Measurements from ENCODE around the gene MLKL. TPM values are rescaled to one million over a fixed set of nuclear protein-coding genes. Genes with fewer than 3 reads are reported as not detected.
"Not testable (repeated sequence)": the region's sequence is repeated elsewhere in the genome, so short reads cannot be mapped to it uniquely, and the experiment has no call there.

Gene MLKL
- total and polyA plus RNA-seq, 3 experiments from 2014 or later = 13.9 to 17.5 (median 16.1) TPM

DNA sequence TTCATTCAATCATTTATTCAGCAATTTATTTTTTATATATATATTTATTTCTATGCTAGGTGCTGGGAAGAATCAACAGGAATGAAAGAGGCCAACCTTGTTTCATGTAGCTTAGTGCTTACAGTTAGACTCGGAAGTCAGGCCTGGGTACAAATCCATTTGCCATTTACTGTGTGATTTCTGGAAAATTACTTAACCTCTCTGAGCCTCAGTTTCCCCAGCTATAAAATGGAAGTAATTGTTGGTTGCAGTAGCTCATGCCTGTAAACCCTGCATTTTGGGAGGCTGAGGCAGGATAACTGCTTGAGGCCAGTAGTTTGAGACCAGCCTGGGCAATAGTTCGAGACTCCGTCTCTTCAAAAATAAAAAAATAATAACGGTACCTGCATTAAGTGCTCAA lies 27.2 kb upstream of the MLKL start:
- Histone ChIP-seq H3K27me3 (ENCODE audit: insufficient read depth, low read length, poor library complexity, severe bottlenecking) (no peaks in the 10 kb centered on the region), H3K9me3 (ENCODE audit: low read length) (no peaks in the 10 kb centered on the region), H3K27ac (ENCODE audit: low read depth, low read length) (no peak overlapping the region), H3K4me1 (ENCODE audit: insufficient read depth, low read length) (no peaks in the 10 kb centered on the region), H3K36me3 (ENCODE audit: insufficient read depth, low read length) (no peaks in the 10 kb centered on the region), H3K4me3 (ENCODE audit: low read length) (no peak overlapping the region)
- H3K4me1 Mint-ChIP-seq = peaks cover 5% of the 10 kb centered on the region in 3 donors
- peaks cover 3 to 17% of the 10 kb centered on the region in 2 donors for H3K27me3 Mint-ChIP-seq
- H3K9me3 Mint-ChIP-seq = peaks cover 0 to 9% (median 8%) of the 10 kb centered on the region in 5 donors
- POLR2A ChIA-PET = no interaction called here
- DNase-seq = no peak
- H3K27ac Mint-ChIP-seq = no peak overlapping the region
- peaks cover 0 to 9% (median 0%) of the 10 kb centered on the region in 3 donors for H3K36me3 Mint-ChIP-seq
- CTCF ChIA-PET = no interaction called here
- no peak overlapping the region for H3K4me3 Mint-ChIP-seq

DNA sequence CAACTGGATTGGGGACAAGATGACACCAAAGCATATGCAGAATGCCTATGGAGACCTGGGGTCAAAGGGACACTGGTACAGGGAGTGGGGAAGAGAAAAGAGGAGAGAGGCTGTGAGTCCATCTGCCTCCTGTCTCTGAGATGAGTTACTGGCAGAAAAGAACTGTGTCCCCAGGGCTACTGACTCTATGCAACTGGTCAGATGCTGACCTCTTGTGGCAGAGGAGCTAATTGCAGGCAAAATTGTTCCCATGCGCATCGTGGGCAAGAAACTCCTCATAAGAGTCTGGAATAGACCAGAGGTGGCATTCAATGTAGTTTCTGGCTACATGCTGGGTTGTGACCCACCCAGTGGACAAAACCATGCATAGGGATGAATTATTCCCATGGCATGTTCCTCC lies 26.1 kb upstream of the MLKL start:
- H3K27me3 ChIP-seq (ENCODE audit: insufficient read depth, low read length, poor library complexity, severe bottlenecking) = no peaks in the 10 kb centered on the region
- no peak for DNase-seq
- H3K36me3 ChIP-seq (ENCODE audit: insufficient read depth, low read length) = no peaks in the 10 kb centered on the region
- no peak overlapping the region for H3K27ac Mint-ChIP-seq
- H3K4me1 ChIP-seq (ENCODE audit: insufficient read depth, low read length) = no peaks in the 10 kb centered on the region
- ChIA-PET CTCF (interaction anchor here (1.0 kb wide), 1 partner anchor 17 kb away, joined by 4 read pairs; no protein-coding TSS in a partner anchor), POLR2A (no interaction called here)
- peaks cover 4 to 19% of the 10 kb centered on the region in 2 donors for H3K27me3 Mint-ChIP-seq
- peaks cover 0 to 9% (median 0%) of the 10 kb centered on the region in 3 donors for H3K36me3 Mint-ChIP-seq
- peaks cover 0 to 9% (median 8%) of the 10 kb centered on the region in 5 donors for H3K9me3 Mint-ChIP-seq
- H3K4me1 Mint-ChIP-seq = peaks cover 5% of the 10 kb centered on the region in 3 donors
- no peak overlapping the region for H3K4me3 ChIP-seq (ENCODE audit: low read length)
- no peak overlapping the region for H3K4me3 Mint-ChIP-seq
- H3K27ac ChIP-seq (ENCODE audit: low read depth, low read length) = no peak overlapping the region
- H3K9me3 ChIP-seq (ENCODE audit: low read length) = no peaks in the 10 kb centered on the region

DNA sequence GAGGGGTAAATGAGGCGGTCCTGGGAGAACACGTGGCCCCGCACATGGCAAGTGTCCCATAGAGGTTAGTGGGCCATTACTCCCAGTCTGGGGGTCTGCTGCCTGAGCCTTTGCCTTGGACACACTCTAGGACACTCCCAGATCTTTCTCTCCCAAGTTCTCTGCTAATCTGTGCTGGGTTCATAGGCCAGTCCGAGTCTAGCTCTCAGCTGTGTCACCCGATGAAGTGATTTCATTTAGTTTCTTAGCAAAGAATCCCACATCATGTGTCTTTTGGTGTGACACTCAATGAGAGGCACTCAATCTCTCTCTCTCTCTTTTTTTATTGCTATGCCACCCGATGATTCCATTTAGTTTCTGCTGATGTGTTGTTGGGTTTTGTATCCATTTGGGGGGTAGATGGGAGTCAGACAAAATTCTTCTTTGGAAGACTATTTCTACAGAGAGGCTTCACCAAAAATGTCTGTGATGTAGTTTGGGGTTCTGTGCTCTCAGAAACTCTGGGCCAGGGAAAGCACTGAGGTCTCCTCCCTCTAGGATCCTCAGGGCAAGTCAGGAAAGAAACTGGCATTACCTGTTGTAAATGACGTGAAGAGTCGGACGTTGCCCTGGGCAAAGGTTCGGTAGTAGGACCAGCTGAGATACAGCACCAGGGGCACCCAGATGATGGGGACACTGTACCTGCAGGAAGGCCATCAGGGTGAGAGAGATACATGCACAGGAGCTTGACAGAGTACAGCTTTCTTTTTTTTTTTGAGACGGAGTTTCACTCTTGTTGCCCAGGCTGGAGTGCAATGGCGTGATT lies 25.2 kb upstream of the MLKL start:
- Mint-ChIP-seq H3K4me1 (peaks cover 5% of the 10 kb centered on the region in 3 donors), H3K27ac (no peak overlapping the region), H3K36me3 (peaks cover 0 to 9% (median 0%) of the 10 kb centered on the region in 3 donors), H3K27me3 (peaks cover 6 to 19% of the 10 kb centered on the region in 2 donors), H3K9me3 (peaks cover 0 to 9% (median 8%) of the 10 kb centered on the region in 5 donors), H3K4me3 (no peak overlapping the region)
- Histone ChIP-seq H3K4me3 (ENCODE audit: low read length) (no peak overlapping the region), H3K9me3 (ENCODE audit: low read length) (no peaks in the 10 kb centered on the region), H3K27me3 (ENCODE audit: insufficient read depth, low read length, poor library complexity, severe bottlenecking) (no peaks in the 10 kb centered on the region), H3K27ac (ENCODE audit: low read depth, low read length) (no peak overlapping the region), H3K4me1 (ENCODE audit: insufficient read depth, low read length) (no peaks in the 10 kb centered on the region), H3K36me3 (ENCODE audit: insufficient read depth, low read length) (no peaks in the 10 kb centered on the region)
- DNase-seq = no peak
- ChIA-PET CTCF (interaction anchor here (1.0 kb wide), 1 partner anchor 16 kb away, joined by 4 read pairs; no protein-coding TSS in a partner anchor), POLR2A (no interaction called here)

DNA sequence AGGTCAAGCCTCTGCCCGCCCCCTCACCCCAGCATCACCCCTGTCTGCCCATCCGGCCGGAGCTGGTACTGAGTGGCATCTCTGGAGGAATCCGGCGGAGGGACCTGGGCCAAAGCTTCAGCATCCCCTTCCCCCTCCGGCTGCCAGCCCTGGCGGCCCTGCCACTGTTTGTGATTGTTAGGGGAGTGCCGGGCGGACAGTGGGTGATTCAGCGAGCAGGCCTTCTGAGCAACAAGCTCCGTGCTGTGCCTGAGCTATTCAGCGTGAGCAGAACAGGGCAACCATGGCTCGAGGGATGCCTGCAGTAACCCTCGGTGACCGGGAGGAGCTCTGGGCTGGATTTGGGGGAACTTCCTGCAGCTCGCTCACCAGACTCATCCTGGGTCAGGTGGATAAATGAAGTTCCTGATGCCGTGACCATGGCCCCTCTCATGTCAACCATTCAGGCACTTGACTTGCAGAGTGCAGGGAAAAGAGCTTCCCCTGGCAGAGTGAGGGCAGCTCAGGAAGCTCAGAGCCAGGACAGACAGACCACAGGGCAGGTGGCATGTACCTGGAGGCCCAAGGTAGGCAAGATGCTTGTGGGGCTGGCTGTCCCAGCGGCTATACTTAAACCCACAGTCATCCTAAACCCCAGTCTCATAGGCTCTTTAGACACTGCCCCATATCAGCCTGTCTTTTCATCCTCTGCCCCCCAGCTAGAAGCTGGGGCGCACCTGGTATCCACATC lies 24.3 kb upstream of the MLKL start:
- H3K27ac ChIP-seq (ENCODE audit: low read depth, low read length) = no peak overlapping the region
- Mint-ChIP-seq H3K36me3 (peaks cover 0 to 9% (median 0%) of the 10 kb centered on the region in 3 donors), H3K27ac (no peak overlapping the region), H3K9me3 (peaks cover 0 to 9% (median 8%) of the 10 kb centered on the region in 5 donors), H3K4me3 (no peak overlapping the region), H3K27me3 (peaks cover 6 to 19% of the 10 kb centered on the region in 2 donors), H3K4me1 (peaks cover 0 to 2% (median 0%) of the 10 kb centered on the region in 3 donors)
- ChIA-PET CTCF (no interaction called here), POLR2A (interaction anchor here (0.6 kb wide), 1 partner anchor 48 kb away, joined by 4 read pairs; no protein-coding TSS in a partner anchor)
- H3K4me3 ChIP-seq (ENCODE audit: low read length) = no peak overlapping the region
- H3K36me3 ChIP-seq (ENCODE audit: insufficient read depth, low read length) = no peaks in the 10 kb centered on the region
- no peaks in the 10 kb centered on the region for H3K27me3 ChIP-seq (ENCODE audit: insufficient read depth, low read length, poor library complexity, severe bottlenecking)
- no peaks in the 10 kb centered on the region for H3K9me3 ChIP-seq (ENCODE audit: low read length)
- H3K4me1 ChIP-seq (ENCODE audit: insufficient read depth, low read length) = no peaks in the 10 kb centered on the region
- DNase-seq = no peak

DNA sequence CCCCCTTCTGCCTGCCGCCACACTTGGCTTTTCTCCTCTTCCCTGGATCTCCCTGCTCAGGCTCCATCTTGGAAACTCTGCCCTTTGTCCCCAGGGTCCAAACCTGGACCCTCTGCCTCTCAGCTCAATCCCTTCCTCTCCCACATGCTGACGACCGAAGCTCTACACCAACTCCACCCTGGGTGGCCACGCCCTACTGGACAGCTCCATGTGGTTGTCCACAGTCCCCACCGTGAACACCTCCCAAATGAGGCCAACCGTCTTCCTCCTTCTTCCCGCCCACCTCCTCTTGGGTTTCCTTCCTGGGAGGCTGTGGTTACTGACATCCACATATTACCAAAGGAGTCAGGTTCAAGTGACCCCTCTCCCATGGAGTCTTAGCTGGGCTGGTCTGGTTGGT lies 22.6 kb upstream of the MLKL start:
- Histone ChIP-seq H3K4me1 (ENCODE audit: insufficient read depth, low read length) (no peaks in the 10 kb centered on the region), H3K27ac (ENCODE audit: low read depth, low read length) (no peak overlapping the region), H3K27me3 (ENCODE audit: insufficient read depth, low read length, poor library complexity, severe bottlenecking) (no peaks in the 10 kb centered on the region), H3K4me3 (ENCODE audit: low read length) (no peak overlapping the region), H3K36me3 (ENCODE audit: insufficient read depth, low read length) (no peaks in the 10 kb centered on the region), H3K9me3 (ENCODE audit: low read length) (no peaks in the 10 kb centered on the region)
- H3K27me3 Mint-ChIP-seq = peaks cover 6 to 19% of the 10 kb centered on the region in 2 donors
- no peak overlapping the region for H3K4me3 Mint-ChIP-seq
- H3K4me1 Mint-ChIP-seq = no peaks in the 10 kb centered on the region
- peak overlapping the region in 1 of 8 donors; percentile 29 for H3K27ac Mint-ChIP-seq
- no peak for DNase-seq
- CTCF ChIA-PET = interaction anchor here (1.3 kb wide), 1 partner anchor 13 kb away, joined by 3 read pairs; no protein-coding TSS in a partner anchor
- peaks cover 0 to 9% (median 8%) of the 10 kb centered on the region in 5 donors for H3K9me3 Mint-ChIP-seq
- POLR2A ChIA-PET = no interaction called here
- H3K36me3 Mint-ChIP-seq = peaks cover 0 to 7% (median 0%) of the 10 kb centered on the region in 3 donors

DNA sequence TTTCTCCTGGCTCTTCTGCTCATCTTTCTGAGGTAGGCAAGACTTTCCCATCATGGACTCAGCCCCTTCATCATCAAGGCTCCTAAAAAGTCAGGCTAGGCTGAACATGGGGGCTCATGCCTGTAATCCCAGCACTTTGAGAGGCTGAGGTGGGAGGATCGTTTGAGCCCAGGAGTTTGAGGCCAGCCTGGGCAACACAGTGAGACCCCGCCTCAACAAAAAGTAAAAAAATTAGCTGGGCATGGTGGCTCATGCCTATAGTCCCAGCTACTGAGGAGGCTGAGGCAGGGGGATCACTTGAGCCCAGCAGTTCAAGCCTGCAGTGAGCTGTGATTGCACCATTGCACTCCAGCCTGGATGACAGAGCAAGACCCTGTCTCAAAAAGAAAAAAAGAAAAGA lies 21.5 kb upstream of the MLKL start:
- H3K4me3 Mint-ChIP-seq; H3K4me1 ChIP-seq (ENCODE audit: insufficient read depth, low read length); H3K27ac Mint-ChIP-seq; DNase-seq; H3K9me3 ChIP-seq (ENCODE audit: low read length); H3K4me3 ChIP-seq (ENCODE audit: low read length); H3K9me3 Mint-ChIP-seq; H3K27me3 ChIP-seq (ENCODE audit: insufficient read depth, low read length, poor library complexity, severe bottlenecking); H3K36me3 Mint-ChIP-seq; H3K36me3 ChIP-seq (ENCODE audit: insufficient read depth, low read length); H3K27ac ChIP-seq (ENCODE audit: low read depth, low read length); POLR2A ChIA-PET; H3K4me1 Mint-ChIP-seq: not testable (repeated sequence)
- CTCF ChIA-PET = interaction anchor here (1.3 kb wide), 1 partner anchor 12 kb away, joined by 3 read pairs; no protein-coding TSS in a partner anchor
- H3K27me3 Mint-ChIP-seq = peaks cover 6 to 19% of the 10 kb centered on the region in 2 donors

DNA sequence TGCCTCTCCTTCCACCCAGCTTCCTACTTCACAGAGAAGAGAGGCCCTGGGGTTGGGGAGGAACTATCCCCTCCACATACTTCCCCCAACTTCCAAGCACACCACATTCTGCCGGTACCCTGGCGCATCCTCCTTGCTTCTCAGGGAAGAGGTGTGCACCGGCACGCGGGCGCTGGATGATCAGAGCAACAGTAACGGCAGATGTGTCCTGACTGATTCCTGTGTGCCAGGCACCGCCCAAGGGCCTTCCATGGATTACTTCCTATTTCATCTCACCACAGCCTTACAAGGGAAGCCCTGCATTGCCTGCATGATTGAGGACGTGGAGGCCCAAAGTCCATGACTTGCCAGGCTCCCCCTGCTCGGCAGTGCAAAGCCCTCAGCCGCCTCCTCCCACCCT lies 21.1 kb upstream of the MLKL start:
- peaks cover 6 to 19% of the 10 kb centered on the region in 2 donors for H3K27me3 Mint-ChIP-seq
- peaks cover 0 to 3% (median 0%) of the 10 kb centered on the region in 3 donors for H3K36me3 Mint-ChIP-seq
- ChIA-PET CTCF (no interaction called here), POLR2A (no interaction called here)
- Histone ChIP-seq H3K9me3 (ENCODE audit: low read length) (no peaks in the 10 kb centered on the region), H3K27me3 (ENCODE audit: insufficient read depth, low read length, poor library complexity, severe bottlenecking) (no peaks in the 10 kb centered on the region), H3K36me3 (ENCODE audit: insufficient read depth, low read length) (no peaks in the 10 kb centered on the region), H3K4me1 (ENCODE audit: insufficient read depth, low read length) (no peaks in the 10 kb centered on the region), H3K4me3 (ENCODE audit: low read length) (no peak overlapping the region), H3K27ac (ENCODE audit: low read depth, low read length) (no peak overlapping the region)
- no peak for DNase-seq
- H3K4me3 Mint-ChIP-seq = no peak overlapping the region
- no peak overlapping the region for H3K27ac Mint-ChIP-seq
- peaks cover 0 to 5% (median 3%) of the 10 kb centered on the region in 5 donors for H3K9me3 Mint-ChIP-seq
- no peaks in the 10 kb centered on the region for H3K4me1 Mint-ChIP-seq

DNA sequence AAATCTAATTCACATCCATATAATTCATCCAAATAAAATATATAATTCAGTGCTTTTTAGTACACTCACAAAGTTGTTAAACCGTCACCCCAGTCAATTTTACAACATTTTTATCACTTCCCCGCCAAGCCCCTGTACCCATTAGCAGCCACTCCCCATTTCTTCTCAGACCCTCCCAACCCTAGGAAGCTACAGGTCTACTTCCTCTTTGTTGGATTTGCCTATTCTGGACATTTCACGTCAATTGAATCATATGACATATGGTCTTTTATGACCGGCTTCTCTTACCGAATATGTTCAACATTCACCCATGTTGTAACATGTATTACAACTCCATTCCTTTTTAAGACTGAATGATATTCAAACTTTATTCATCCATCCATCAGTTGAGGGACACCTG lies 19.9 kb upstream of the MLKL start:
- H3K27ac ChIP-seq (ENCODE audit: low read depth, low read length) = no peak overlapping the region
- H3K27me3 ChIP-seq (ENCODE audit: insufficient read depth, low read length, poor library complexity, severe bottlenecking) = no peaks in the 10 kb centered on the region
- DNase-seq = no peak
- H3K4me3 ChIP-seq (ENCODE audit: low read length) = no peak overlapping the region
- Mint-ChIP-seq H3K4me1 (no peaks in the 10 kb centered on the region), H3K27me3 (peaks cover 6 to 13% of the 10 kb centered on the region in 2 donors), H3K4me3 (no peak overlapping the region), H3K36me3 (no peaks in the 10 kb centered on the region), H3K9me3 (no peaks in the 10 kb centered on the region), H3K27ac (no peak overlapping the region)
- H3K36me3 ChIP-seq (ENCODE audit: insufficient read depth, low read length) = no peaks in the 10 kb centered on the region
- H3K9me3 ChIP-seq (ENCODE audit: low read length) = no peaks in the 10 kb centered on the region
- H3K4me1 ChIP-seq (ENCODE audit: insufficient read depth, low read length) = no peaks in the 10 kb centered on the region
- ChIA-PET CTCF (no interaction called here), POLR2A (no interaction called here)
